ENCODE measurements around the gene CCDC73.

DNA sequence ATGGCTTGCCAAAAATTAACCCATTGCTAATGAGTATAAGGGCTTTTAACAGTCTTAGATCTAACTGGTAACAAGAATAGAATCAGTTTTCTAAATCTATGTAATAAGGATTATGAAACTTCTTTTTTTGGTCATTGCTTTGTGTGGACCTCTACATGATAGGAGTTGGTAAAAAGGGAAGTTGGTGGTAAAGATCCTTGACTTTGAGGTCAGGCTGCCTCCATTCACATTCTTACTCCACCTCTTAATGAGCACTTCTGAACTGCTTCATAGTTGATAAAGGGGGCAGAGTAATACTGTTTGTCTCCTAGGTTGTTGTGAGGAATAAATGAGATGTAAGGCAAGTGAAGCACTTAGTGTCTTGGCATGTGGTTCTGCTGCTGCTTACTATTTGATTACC is 200.2 kb downstream of the CCDC73 start:
- TF ChIP-seq, protein P1, sequence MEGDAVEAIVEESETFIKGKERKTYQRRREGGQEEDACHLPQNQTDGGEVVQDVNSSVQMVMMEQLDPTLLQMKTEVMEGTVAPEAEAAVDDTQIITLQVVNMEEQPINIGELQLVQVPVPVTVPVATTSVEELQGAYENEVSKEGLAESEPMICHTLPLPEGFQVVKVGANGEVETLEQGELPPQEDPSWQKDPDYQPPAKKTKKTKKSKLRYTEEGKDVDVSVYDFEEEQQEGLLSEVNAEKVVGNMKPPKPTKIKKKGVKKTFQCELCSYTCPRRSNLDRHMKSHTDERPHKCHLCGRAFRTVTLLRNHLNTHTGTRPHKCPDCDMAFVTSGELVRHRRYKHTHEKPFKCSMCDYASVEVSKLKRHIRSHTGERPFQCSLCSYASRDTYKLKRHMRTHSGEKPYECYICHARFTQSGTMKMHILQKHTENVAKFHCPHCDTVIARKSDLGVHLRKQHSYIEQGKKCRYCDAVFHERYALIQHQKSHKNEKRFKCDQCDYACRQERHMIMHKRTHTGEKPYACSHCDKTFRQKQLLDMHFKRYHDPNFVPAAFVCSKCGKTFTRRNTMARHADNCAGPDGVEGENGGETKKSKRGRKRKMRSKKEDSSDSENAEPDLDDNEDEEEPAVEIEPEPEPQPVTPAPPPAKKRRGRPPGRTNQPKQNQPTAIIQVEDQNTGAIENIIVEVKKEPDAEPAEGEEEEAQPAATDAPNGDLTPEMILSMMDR (IDR thresholded peaks at IDR 0.05), result no peak
- no peak for TF ChIP-seq POLR2A (IDR thresholded peaks at IDR 0.05)

Measured in right lobe of liver (tissue), 4 donors.